ENCODE data around the gene CX3CR1.

GRCh38 chr3:39284457-39284881 lies 4.6 kb upstream of the CX3CR1 start:
- TF ChIP-seq CTCF (IDR thresholded peaks at IDR 0.05) (no peak), POLR2A (IDR thresholded peaks at IDR 0.05) (no peak)
